HS-27A (cell line): ENCODE results near the gene ESYT2.

ENCODE experiments used
- DNase-seq: peaks from one replicate; pipeline ENCODE4 v3.0.0-alpha.2; 2012; ENCODE audit warnings: low read depth, missing footprints

The ESYT2 gene

DNA sequence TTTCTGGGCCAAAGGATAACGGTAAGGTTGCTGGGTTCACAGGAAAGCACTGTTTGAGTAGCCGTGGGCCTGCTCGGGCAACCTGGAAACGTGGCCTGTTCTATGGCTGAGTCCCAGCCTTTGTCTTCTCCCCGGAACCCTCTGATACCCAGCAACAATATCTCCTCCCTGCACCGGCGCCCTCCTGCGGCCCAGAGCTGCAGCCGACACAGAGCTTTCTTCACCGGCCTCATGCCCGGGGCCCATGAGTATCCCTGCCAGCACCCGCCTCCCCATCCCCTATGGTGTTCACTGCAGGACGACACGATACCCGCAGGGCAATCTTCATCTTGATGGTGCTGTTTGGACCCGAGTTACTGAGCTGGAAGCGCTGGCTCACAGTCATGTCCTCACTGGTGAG lies 86.1 kb downstream of the ESYT2 start:
- DNase-seq, result no peak

DNA sequence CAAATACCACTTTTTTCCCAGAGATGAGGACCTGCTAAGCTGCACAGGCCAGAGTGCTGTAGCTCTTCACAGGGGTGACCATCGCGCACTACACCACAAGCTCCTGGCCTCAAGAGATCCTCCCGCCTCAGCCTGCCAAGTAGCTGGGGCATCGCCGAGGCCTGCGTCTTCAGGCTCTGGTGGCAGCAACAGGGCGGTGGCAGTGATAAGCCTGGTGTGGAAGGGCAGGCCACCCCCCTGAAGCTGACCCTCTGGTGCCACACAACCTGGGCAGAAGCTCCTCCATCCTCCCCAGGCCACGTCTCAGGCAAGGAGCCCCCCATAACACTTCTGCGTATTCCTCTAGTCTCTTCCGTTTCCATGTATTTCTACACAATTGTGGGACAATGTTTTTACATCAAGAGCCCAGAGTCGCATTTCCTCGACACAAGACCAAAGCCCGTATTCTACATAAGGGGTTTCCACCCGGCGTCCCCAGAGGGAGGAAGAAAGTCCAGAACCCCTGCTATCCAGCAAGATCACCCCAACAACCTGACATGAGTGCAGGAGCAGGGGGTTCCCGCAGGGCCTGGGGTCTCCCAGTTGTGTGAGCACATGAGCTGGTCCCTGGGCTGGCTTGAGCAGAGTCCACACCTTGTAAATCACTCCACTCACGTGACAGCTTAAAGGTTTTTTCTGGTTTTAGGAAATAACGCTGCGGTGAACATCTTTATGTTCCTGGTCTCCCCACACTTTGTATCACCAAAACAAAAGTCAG lies 87.1 kb downstream of the ESYT2 start:
- no peak for DNase-seq

DNA sequence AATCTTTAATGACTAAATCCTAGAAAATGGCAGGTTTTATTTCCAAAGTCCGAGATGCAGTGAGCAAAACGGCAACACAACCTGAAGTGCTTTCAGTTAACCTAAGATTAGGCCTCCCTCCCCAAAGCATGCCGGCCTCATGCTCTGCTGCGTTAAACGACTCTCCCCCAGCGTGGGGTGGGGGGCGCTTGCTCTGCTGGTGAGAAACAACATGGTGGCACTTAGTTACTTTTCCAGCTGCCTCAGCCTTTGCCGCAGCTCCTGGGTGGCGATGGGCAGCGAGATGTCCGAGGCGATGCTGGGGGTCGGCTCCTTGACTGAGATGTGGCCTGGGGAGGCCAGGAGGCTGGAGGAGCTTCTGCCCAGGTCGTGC lies 88.0 kb downstream of the ESYT2 start:
- no peak for DNase-seq

DNA sequence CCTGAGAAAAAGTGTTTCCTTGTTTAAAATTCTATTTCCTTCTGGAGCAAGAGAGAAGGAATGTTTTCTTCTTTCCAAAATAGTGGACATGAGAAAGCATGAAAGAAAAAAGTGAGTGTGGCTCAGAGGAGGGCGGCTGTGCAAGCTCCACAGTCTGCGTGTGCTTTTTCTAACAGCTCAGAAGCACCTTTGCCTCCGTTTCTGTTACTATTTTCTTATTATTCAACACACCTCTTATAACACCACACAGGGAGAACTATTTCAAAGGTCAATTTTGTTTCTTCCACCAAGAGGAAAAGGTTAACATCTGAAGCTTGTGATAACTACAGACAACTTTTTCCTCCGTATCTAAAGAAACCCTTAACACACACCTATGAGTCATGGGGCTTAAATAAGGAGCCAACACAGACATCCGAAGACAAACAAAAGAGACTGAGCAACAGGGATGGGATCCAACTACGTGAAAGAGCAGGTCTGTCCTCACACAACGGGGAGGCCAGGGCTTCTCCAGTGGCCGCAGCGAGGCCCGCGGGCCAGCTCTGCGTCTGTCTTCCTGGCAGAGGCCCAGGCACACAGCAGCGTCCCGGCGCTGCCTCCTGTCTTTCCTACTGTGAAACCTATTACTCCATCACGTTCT lies 88.5 kb downstream of the ESYT2 start:
- no peak for DNase-seq

DNA sequence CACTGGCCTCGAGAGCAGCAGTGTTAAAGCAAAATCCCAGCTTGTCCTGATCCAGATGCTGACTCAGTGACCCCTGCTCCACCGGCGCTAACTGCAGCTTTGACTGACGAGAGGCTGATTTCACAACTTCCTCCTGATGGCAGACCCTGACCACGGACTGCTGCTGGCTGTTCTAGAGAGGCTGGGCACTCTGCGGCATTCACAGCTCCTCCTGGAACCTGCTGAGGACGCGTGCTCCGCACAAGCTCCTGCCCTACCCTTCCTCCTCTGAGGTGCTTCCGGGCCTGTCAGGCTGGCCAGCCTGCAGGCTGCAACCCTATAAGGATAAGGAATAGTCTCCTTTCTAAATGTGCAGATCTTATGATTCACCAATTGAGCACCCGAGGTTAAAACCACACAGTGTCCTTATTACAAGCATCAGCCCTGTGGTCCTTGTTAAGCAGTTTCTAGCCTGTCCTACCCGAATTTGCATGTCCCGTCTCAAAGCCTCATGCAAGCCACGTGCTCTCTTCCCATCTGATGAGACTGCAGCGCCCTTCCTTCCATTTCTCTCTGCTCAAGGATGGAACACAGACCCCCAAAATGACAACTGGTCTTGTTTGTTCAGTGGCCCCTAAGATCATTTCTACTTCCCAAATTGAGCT lies 89.2 kb downstream of the ESYT2 start:
- DNase-seq, result peak; percentile 17

DNA sequence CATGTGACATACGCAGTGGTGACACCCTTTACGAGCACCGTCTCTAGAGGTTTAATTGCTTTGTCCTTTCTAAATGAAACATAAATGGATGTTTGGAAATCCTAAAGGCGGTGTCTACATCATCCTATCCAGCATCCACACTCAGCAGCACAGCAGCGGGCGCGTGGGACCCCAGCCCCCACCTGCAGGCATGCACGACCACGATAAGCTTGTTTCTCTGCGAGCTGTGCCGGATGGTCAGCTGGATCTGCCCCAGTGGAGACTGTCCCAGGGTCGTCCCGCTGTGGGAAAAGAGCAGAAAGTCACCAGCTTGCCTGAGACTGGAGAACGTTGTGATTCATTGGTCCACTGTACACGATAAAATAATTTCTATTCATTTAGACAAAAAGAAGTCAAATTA lies 90.5 kb downstream of the ESYT2 start:
- no peak for DNase-seq

DNA sequence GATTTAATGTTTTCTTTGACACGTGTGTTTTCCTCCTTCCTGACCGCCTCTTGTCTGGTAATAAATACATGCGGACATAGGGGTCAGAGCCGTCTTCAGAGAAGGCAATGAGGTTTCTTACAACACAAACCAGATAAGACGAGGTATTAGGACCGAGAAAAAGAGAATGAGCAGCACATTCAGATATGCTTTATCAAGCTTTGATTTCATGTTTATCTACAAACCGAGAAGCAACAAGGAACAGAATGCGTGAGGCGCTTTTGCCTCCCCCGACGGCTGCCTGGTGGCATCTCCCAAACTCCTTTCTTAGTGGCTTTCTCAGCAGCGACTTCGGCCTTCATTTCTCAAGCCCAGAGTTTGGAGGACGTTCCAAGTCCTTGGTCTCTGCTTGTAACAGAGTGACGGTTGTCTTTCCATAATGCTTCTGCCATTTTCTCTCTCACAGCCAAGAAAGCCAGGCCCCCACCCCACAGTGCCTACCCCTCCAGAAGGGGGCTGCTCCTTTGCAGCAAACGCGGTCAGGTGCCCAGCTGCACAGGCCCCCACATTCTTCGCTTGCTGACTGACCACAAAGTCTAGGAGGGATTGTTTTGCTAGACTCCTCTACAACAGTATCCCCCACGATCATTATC lies 92.1 kb downstream of the ESYT2 start:
- DNase-seq, result no peak

DNA sequence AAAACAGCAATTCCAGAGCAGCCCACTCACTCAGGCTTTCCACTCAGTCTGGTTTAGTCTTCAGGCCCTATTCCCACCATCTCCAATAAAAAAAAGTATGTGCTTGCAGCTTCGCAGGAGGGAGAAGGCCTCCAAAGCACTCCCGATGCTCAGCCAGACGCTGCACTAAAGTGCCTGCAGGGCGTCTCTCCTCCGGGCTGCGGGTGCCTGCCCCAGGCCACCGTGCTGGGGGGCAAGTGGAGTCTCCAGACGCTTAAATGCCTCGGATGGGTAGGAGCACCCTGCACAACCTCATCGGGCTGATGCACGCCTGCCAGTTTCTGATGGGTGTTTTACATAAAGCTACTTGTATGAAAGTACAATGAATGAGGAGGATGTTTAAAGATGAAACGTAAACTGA lies 93.4 kb downstream of the ESYT2 start:
- DNase-seq, result no peak

DNA sequence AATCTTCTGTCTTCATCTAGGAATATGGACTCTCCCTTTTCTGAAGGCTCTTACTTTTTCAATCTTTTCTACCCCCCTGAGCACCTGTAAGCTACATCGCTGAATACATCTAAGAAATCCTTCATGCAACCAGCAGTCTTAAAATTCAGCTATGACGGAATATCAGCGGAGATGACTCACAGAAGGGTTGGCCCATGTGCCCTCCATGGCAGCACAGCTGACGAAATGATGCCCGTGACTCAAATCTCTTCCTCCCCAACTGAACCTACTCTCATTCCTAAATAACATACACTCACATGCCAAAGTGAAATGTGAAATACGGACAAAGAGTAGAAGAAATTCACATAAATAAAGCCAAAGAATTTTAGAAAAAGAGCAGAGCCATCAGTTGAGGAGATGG lies 94.4 kb downstream of the ESYT2 start:
- no peak for DNase-seq

DNA sequence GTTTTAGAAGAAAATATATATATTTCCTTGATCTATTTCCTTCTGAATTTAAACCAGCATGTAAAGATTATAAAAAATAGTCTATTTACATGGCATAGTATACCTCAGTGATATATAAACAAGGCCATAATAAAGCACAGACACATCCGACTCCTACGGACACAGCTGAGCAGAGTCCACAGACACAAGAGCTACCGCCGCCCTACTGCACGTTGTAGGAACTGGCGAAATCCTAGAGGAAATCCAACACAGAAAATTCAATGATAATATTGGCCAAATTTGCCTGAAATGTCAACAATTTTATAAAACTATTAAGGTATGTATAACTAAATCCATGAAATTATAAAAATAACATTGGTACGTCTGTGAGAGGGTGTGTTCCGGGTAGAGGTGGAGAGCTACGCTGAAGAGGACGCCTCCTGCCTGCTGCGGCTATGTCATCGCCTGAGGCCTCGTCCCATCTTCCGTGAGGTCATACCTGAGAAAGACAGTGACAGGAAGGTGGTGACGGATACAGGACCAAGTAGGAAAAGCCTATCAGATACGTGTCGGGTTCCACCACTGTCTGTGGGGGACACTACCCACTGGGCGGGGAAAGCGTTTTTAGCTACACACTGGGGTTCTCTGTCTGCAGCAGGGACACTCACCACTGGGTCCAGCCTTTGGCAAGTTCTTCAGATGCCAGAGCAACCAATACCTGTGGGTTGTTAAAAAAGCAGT lies 95.4 kb downstream of the ESYT2 start:
- DNase-seq, result no peak

DNA sequence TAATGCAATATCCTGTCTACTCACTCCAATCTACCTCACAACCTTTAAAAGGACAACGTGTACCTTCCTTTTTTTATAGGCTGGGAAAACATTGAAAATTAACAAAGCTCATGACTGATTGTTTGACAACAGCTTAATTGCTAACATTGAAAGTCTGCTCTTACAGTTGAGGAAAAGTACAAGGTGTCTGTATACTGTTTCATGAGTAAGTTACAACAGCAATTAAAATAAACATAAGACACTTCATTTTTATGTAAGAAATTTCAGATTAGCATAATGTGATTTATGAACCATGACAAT lies 96.1 kb downstream of the ESYT2 start:
- no peak for DNase-seq

DNA sequence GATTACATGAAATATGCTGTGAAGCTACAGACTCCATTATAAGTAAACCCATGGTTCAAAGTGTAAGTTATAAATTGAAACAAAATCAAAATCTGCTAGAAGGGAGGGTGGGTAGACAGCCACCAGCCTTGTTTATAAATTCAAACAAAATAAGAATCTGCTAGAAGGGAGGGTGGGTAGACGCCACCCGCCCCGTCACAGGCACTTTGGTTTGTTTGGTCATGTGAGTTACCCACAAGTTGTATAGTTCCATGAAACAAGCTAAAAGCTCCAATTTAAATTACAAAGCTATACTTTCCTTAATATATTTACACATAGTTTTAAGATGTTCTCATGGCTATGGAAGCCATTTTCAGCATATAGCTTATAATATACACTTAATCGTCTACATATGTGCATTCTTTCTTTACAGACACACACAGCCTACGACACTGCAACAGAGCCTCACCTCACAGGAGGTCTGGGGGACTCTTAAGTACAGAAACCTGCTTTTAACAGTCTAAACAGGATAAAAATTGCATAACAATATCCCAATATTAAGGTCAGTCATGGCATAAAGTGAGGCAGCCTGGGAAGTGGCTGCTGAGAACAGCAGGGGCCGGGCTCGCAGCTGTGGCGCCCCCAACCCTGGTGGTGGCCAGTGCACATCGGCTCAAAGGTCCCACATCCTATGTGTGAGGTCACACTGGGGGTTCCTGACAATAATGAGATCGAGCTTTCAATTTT lies 96.7 kb downstream of the ESYT2 start:
- DNase-seq, result no peak

DNA sequence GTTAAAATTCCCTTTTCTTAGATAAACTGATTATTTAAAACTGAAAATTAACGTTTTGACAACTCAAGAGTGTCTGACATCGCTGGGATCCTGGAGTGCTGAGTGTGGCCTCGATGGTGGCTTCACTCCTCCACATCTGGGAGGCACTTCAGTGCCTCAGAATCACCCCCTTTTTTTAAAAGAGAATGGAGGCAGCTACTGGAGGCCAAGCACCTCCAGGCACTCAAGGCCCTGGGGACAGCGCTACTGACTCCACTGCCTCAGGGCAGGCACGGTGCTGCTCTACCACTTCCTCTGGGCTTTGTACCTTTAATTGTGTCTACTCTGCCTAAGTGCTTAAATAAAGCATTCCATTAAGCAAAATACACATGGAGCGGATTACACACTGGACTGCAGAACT lies 97.5 kb downstream of the ESYT2 start:
- no peak for DNase-seq

DNA sequence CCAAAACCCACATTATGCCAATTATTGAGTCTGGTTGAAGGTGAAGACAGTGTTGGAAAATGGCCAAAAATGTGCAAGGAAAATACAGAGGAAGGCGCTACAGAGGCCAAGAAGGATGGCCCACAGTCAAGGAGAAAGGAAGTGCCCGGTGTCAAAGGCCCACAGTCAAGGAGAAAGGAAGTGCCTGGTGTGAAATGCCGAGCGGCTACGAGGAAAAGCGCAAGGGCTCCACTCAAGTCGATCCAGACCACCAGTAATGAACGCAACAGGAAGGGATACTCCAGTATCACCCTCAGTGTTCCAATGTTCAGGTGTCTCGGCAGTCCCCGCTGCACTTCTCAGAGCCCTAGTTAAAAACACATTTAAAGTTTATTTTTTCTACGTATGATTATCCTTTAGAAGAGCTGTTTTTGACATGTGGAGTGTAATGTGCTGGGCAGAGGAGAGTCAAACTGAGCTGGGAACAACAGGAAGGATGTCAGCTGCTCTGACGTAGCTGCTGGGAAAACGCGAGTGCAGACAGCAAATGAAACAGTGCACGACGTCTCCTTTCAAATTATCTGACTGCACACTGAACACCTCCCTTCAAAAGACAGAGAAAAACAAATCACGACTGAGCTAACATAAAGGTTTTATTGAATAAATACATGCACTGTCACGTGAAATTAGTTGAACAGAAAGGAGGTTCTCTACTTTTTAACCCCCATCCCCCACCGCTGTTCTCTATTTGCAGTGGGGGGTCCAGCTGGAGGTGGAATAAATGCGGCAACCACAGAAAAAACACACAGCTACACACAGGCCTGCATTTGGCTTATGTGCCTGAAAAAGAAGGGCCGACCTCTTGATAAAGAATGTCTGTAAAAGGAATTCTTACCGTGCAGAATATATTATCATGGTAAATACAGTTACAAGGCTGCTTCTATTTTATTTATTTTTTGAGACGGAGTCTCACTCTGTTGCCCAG lies 98.6 kb downstream of the ESYT2 start:
- DNase-seq, result no peak

DNA sequence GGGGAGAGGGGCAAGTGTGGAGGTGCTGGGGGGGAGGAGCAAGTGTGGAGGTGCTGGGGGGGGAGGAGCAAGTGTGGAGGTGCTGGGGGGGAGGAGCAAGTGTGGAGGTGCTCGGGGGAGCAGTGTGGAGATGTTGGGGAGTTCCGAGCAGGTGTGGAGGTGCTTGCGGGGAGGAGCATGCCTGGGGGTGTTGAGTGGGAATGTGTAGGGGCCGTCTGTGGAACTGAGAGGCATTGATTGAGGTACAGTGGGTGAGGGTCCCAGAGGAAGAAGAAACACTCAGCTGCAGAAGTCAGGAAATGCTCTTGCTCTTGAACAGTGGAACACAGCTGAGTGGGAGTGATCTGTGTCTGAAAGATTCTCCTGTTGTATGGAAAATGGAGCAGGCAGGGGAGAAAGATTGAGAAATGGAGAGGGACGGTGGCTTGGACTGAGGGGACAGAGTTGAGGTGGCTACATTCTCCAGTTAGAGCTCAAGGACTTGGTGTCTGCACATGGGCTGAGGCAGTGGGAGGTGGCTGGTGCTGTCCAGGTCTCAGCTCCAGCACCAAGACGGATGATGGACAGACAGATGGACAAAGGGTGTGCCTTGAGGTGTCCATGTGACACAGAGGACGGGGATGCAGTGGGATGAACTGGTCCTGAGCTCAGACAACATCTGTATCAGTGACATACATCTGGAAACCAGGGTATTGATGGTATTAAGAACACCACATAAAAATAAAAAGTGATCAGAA lies 99.5 kb downstream of the ESYT2 start:
- no peak for DNase-seq

DNA sequence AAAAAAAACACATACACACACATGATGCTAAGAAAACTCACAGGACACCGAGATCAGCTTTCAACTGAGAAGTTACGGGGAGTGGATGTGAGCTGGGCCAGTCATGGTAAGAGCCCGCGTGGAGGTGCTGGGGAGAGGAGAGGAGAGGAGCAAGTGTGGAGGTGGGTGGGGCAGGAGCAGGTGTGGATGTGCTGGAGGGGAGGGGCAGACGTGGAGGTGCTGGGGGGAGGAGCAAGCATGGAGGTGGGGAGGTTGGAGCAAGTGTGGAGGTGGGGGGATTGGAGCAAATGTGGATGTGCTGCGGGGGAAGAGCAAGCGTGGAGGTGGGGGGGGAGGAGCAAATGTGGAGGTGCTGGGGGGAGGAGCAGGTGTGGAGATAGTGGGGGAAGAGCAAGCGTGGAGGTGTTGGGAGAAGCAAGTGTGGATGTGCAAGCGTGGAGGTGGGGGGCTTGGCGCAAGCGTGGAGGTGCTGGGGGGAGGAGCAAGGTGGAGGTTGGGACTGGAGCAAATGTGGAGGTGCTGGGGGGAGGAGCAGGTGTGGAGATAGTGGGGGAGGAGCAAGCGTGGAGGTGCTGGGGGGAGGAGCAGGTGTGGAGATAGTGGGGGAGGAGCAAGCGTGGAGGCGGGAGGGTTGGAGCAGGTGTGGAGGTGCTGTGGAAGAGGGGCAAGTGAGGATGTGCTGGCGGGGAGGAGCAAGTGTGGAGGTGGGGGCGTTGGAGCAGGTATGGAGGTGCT lies 100.2 kb downstream of the ESYT2 start:
- no peak for DNase-seq

DNA sequence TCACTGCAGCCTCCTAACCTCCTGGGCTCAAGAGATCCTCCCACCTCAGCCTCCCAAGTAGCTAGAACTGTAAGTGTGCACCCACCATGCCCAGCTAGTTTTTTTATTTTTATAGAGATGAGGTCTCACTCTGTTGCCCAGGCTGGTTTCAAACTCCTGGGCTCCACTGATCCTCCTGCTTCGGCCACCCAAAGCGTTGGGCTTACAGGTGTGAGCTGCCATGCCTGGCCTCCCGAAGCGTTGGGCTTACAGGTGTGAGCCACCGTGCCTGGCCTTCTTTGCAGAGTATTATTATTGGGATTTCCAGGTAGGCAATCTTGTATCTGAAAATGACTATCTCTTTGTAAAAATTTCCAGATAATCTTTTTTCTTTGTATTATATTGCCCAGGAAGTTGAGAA lies 101.6 kb downstream of the ESYT2 start:
- no peak for DNase-seq

DNA sequence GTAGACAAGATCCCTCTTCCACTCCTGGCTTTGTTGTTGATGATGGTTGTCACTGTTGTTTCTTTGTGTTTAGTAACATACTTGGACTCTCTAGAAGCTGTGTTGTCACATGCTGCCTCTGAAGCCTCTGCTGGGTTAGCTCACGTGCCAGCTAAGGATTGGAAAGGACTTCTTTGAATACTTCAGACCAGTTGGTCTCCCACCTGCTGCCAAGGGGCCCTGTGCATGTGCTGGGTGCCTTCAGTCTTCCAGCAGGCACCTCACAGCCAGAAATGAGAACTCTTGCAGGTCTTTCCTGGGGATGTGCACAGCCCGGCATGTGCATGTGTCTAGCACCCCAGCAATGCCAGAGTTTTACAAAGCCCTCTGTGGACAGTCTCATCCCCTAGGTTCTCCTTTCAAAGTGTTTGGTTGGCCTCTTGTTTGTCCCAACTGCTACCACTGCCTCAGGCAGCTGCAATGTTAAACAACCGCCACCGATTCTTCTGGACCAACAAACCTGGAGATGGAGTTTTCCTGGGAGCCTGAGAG lies 103.0 kb downstream of the ESYT2 start:
- DNase-seq, result no peak

DNA sequence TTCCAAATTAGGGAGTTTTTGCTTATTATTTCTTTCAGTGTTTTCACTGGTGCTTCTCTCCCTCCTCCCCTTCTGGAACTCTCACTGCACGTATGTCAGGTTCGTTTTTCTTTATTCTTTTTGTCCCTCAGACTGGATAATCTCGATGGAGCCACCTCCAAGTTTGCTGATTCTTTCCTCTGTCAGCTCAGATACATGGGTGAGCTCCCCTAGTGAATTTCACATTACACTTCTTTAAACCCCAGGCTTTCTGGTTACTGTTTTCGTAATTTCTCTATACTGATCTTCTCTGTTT lies 103.9 kb downstream of the ESYT2 start:
- DNase-seq, result no peak
